Muscle layer of duodenum (tissue), 2 donors: ENCODE measurements around the gene RINL.

Experiments used
- H3K27ac ChIP-seq: one replicate; pipeline ENCODE4 v1.7.0; 2013; ENCODE audit warnings: mild to moderate bottlenecking, low read length
- H3K27me3 ChIP-seq: one replicate; pipeline ENCODE4 v1.7.0; 2013; ENCODE audit warnings: low read depth, mild to moderate bottlenecking, control low read depth, low read length
- H3K36me3 ChIP-seq, 2 donors: one replicate each; pipeline ENCODE4 v1.7.0; 2013; ENCODE audit warnings: low read length in 2 of 2, control low read depth in 1 of 2, mild to moderate bottlenecking in 1 of 2; ENCODE audit not compliant: insufficient read depth in 2 of 2, control insufficient read depth in 1 of 2
- H3K4me1 ChIP-seq, 2 donors: one replicate each; pipeline ENCODE4 v1.7.0; 2013; ENCODE audit warnings: low read length in 2 of 2, mild to moderate bottlenecking in 2 of 2, control low read depth in 1 of 2, moderate library complexity in 1 of 2; ENCODE audit not compliant: insufficient read depth in 2 of 2, control insufficient read depth in 1 of 2
- H3K4me3 ChIP-seq, 2 donors: one replicate each; pipeline ENCODE4 v1.7.0; 2013; ENCODE audit warnings: low read length in 2 of 2, low read depth in 1 of 2, mild to moderate bottlenecking in 1 of 2
- H3K9me3 ChIP-seq, 2 donors: one replicate each; pipeline ENCODE4 v1.7.0; 2013; ENCODE audit warnings: low read length in 2 of 2, control low read depth in 1 of 2, mild to moderate bottlenecking in 1 of 2; ENCODE audit not compliant: control insufficient read depth in 1 of 2
- donor health status: healthy.

Gene RINL

DNA sequence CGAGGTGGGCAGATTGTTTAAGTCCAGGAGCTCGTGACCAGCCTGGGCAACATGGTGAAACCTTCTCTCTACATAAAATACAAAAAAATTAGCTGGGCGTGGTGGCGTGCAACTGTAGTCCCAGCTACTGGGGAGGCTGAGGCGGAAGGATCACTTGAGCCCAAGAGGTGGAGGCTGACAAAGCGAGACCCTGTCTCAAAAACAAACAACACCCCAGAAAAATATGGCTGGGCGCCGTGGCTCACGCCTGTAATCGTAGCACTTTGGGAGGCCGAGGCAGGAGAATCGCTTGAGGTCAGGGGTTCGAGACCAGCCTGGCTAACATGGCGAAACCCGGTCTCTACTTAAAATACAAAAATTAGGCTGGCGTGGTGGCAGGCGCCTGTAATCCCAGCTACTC, 24.9 kb downstream of the RINL start:
- peaks cover 10 to 21% of the 10 kb centered on the region in 2 donors for H3K4me1 ChIP-seq
- peaks cover 0 to 9% of the 10 kb centered on the region in 2 donors for H3K36me3 ChIP-seq
- no peaks in the 10 kb centered on the region for H3K9me3 ChIP-seq
- H3K4me3 ChIP-seq, result peak overlapping the region in 1 of 2 donors; percentile 86
- H3K27ac ChIP-seq, result peak overlapping the region; percentile 92
- no peaks in the 10 kb centered on the region for H3K27me3 ChIP-seq

DNA sequence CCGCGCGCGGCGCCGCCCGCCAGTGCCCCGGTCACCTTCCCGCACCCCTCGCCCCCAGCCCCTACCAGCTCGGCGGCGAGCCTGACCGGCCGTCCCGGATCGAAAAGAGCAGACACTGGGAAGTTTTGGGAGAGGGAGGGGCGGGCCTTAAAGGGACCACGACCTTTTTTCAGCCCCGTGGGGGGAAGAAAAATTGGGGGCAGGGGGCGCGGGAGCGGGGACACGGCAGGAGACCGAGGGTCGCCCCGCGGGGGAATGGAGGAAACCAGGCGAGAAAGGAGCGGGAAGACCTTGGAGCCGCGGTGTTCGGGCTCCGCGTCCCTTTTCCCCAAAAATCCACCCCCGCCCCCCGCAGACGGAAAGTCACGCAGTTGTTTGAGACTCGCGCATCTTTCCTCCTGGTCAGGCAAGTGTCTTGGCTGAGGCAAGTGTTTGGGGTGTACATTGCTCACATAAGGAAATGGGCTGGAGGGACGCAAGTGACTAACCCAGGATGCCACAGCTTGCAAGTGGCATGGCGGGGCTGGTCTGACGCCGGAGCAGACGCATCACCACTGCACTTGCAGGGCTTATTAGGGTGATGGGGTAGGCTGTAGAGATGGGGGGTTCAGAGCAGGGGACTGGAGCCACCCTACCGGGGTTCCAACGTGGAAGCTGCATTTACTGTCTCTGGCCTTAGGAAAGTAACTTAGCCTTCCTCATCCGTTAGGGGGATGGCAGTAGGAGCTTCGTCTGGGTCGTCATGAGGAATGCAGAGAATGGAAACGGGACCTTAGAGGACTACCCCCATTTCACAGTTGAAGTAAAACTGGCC, 25.6 kb downstream of the RINL start:
- Histone ChIP-seq H3K9me3 (no peaks in the 10 kb centered on the region), H3K27ac (peak overlapping the region; percentile 92), H3K4me1 (peaks cover 12 to 28% of the 10 kb centered on the region in 2 donors), H3K36me3 (peaks cover 0 to 10% of the 10 kb centered on the region in 2 donors), H3K4me3 (peak overlapping the region; percentile 80 to 86), H3K27me3 (no peaks in the 10 kb centered on the region)

DNA sequence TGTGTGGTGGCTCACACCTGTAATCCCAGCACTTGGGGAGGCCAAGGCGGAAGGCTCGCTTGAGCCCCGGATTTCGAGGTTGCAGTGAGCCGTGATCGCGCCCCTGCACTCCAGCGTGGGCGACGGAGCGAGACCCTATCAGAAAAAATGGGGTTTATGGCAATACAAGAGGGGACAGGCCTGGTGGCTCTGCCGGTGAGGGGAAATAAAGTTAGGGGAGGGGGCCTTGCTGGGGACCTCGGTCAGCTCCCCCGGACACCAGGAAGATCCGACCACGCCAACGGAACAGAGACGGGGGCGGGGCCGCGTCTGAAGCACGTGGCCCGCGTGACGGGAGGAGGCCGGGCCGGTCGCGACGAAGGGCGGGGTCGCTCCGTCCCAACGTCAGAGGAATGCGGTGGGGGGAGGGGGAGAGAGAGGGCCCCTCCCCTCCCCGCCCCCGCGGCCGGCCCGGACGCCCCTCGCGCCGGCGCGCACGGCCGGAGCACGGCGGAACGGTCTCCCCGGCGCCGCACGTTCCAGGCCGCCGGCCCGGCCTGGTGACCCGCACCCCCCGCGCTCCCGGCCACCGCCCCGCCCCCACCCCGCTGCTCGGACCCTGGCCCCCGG, 26.3 kb downstream of the RINL start:
- no peaks in the 10 kb centered on the region for H3K27me3 ChIP-seq
- H3K36me3 ChIP-seq, result peaks cover 6 to 17% of the 10 kb centered on the region in 2 donors
- peak overlapping the region; percentile 85 to 86 for H3K4me3 ChIP-seq
- H3K4me1 ChIP-seq, result peaks cover 12 to 35% of the 10 kb centered on the region in 2 donors
- H3K27ac ChIP-seq, result peak overlapping the region; percentile 98
- H3K9me3 ChIP-seq, result no peaks in the 10 kb centered on the region

DNA sequence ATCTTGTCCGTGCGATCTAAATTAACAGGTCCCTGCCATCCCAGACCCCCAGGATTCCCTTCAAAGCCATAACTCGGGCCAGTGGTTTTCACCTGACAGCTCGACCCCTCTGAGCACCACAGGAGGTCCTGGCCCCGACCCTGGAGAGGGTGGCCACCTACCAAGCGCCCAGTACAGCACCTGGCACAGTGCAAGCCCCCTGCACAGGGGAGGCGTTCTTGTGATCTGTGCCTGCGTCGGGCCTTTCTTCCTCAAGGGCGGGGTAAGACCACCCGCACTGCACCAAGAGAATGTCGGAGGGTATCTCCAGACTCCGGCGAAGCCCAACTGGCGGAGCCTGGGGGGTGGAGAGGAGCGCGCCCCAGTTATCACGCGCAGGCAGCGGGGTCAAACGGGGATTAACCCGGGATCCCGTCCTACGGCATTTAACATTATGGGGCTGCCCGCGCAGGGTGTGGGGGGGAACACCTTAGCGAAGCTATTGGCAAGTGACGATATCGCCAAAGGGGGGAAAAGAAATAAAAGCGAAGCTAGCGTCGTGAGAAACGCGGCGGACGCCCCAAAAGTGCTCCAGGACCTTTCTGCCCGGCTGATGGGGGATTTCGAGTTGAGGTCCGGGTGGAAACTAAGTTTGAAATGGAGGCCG, 27.0 kb downstream of the RINL start:
- Histone ChIP-seq H3K27ac (peak overlapping the region; percentile 98), H3K4me1 (peaks cover 12 to 37% of the 10 kb centered on the region in 2 donors), H3K36me3 (peaks cover 9 to 19% of the 10 kb centered on the region in 2 donors), H3K4me3 (peak overlapping the region; percentile 70 to 85), H3K9me3 (no peaks in the 10 kb centered on the region), H3K27me3 (no peaks in the 10 kb centered on the region)

DNA sequence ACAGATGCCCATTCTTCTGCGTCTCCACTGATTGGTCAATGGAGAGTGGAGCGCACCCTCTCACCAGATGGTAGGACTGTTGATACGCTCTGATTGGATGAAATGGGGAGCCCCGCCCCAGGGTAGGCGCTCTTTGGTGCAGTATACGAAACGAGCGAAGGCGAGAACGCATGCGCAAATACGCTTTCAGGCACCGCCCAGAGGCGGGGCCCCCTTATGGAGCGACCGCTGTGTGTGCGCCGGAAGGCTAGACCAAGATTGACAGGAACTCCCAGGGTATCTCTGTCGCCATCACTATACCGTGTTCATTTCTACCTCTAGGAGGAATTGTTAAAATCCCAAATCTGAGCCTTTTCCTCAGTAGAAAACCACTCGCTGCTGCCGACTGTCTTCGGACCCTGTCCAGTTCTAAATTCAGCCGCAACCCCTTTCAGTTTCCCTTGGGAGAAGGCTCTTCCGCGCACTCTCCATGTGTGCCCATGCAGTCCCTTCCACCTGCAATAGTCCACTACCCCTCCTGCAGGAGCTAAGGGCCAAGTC, 27.6 kb downstream of the RINL start:
- Histone ChIP-seq H3K4me1 (peaks cover 12 to 43% of the 10 kb centered on the region in 2 donors), H3K36me3 (peaks cover 15 to 25% of the 10 kb centered on the region in 2 donors), H3K9me3 (no peaks in the 10 kb centered on the region), H3K27ac (peak overlapping the region; percentile 98), H3K27me3 (no peaks in the 10 kb centered on the region), H3K4me3 (peak overlapping the region; percentile 70 to 85)

DNA sequence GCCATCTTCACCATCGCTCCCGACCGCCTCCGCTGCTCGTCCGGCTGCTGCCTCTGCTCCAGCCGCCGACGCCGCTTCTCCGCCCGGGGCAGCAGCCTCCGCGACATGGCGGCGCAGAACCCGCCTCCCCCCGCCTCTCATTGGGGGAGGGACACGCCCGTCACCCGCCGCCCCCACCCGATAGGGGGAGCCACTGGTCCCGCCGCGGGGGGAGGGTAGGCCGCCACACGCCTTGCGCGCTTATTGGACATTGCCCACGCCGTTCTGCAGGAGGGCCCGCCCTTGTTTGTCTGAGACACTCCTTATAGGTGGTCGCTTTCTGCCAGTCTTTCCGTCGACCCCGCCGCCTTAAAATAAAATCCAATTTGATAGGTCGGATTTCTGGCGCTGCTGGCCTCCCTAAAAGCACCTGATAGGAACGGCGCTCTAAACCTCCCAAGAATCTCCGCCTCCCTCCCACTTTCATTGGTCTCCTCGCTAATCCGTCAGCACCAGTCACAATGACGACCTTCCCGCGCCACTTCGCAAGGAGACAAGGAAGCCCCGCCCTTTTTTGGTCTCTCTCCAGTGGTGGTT, 28.1 kb downstream of the RINL start, which contains the start of gene HNRNPL:
HNRNPL (minus strand) TSS at position 127 of the 576 bp plus-strand sequence; CDS start at position 107, 20 bp downstream.
- peak within 1 kb of the TSS; percentile 78 to 85 for H3K4me3 ChIP-seq
- no peaks in the 10 kb centered on the region for H3K9me3 ChIP-seq
- H3K27me3 ChIP-seq, result no peaks in the 10 kb centered on the region
- peak within 1 kb of the TSS; percentile 98 for H3K27ac ChIP-seq
- H3K4me1 ChIP-seq, result peaks cover 12 to 45% of the 10 kb centered on the region in 2 donors
- H3K36me3 ChIP-seq, result peaks cover 21 to 30% of the 10 kb centered on the region in 2 donors

DNA sequence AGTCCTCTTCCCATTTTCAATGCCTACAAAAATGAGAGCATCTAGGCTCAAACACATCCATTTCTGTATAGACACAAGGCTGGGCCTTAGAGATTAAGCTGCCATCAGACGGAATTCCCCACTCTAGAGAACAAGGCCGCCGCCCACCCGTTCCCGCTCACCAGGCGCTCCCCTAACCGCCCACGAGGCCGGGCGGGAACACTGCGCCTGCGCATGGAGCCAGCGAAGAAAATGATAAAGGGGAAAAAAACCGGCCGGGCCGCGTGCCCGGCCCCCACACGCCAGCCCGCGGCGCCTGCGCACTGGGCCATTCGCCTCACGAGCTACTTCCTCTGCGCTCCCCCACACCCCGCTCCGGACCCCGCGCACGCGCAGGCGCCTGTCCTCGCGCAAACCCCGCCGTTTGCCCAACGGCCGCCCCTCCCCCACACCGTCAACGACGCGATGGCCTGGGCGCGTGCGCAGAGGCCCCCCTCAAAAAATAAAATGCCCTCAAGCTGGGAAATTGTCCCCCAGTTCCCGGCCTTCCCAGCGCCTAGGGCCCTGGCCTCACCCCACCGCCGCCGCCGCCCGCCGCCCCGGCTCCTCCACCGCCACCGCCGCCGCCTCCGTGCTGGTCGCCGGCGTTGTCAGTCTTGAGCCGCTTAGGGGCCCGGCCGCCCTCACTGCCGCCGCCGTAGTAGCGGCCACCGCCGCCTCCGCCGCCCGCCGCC, 28.8 kb downstream of the RINL start:
- H3K4me3 ChIP-seq, result peak overlapping the region; percentile 78 to 80

DNA sequence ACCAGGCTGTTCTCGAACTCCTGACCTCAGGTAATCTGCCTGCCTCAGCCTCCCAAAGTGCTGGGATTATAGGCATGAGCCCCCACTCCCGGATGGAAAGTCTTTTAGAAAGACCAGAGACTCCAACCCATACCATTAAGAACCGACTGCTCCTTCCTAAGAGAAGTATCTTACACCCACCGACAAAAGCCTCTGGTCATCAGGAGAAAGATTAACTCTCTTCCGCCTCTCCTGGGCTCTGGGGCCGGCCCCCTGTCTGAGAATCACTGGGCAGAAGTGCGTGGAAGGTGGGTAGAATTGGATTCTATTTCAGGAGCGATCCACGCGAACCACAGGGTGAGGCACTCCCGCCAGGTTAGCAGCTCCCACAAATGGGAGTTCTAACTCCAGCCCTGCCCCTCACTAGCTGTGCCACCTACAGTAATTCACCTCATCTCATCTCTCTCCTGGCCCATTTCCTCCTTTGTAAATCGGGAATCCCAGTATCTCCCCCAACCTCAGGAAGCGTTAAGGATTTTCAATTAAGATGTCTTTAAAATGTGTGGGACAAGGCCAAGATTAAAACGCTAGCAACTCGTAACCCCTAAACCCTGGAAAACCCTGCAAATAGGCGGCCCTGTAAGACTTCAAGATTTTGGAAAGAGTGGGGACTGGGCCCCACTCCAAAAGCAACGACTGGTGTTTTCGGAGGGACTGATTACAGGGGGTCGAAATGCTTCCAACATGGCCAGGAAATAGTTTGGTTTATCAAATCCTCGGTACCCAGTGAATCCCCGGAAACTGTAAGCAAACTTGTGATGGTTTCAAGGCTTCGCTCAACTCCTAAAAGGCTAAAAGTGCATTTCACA, 29.6 kb downstream of the RINL start:
- Histone ChIP-seq H3K9me3 (no peaks in the 10 kb centered on the region), H3K27me3 (no peaks in the 10 kb centered on the region), H3K27ac (peak overlapping the region; percentile 93), H3K4me3 (peak overlapping the region; percentile 78 to 80), H3K36me3 (peaks cover 34 to 44% of the 10 kb centered on the region in 2 donors), H3K4me1 (peaks cover 12 to 45% of the 10 kb centered on the region in 2 donors)

More for the DNA sequence above, 28.8 kb downstream of the RINL start:
- Histone ChIP-seq H3K36me3 (peaks cover 27 to 36% of the 10 kb centered on the region in 2 donors), H3K4me1 (peaks cover 12 to 45% of the 10 kb centered on the region in 2 donors), H3K9me3 (no peaks in the 10 kb centered on the region), H3K27ac (peak overlapping the region; percentile 93), H3K27me3 (no peaks in the 10 kb centered on the region)

DNA sequence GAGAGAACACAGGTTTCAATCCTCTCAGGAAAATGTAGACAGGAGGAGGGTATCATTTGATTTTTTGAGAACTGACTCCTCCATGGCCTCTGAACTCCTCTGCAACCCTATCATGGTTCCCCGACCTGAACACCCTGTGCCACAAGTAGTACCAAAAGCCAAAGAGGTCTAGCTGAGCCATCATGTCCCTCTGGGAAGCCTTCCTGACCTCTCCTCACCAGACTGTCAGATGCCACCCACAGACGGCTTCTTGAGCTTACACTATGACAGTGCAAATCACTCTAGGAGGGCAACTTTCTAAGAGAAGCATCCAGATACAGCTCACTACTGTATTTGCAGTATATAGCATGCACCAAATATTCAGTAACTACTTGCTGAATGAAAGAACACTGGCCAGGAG, 32.0 kb downstream of the RINL start:
- H3K27ac ChIP-seq, result no peak overlapping the region

More for the DNA sequence above, 32.0 kb downstream of the RINL start:
- Histone ChIP-seq H3K4me3 (no peak overlapping the region), H3K27me3 (no peaks in the 10 kb centered on the region), H3K4me1 (peaks cover 9 to 37% of the 10 kb centered on the region in 2 donors), H3K36me3 (peaks cover 59 to 68% of the 10 kb centered on the region in 2 donors), H3K9me3 (no peaks in the 10 kb centered on the region)
